H1 (cell line): ENCODE results near the gene RASD1.

Source experiments
- CTCF ChIP-seq, 3 experiments: IDR thresholded peaks; 1 replicate in 2 of 3; 2 replicates in 1 of 3; pipeline versions ENCODE4 v1.5.1 to v1.6.1; 2011; ENCODE audit warnings: low read length in 3 of 3, mild to moderate bottlenecking in 3 of 3, inconsistent platforms in 2 of 3, low read depth in 1 of 3, moderate library complexity in 1 of 3; ENCODE audit not compliant: insufficient read depth in 1 of 3; ENCODE audit errors: control extremely low read depth in 1 of 3
- JUND ChIP-seq: IDR thresholded peaks from 2 replicates; pipeline ENCODE4 v1.6.1; 2011; ENCODE audit warnings: mild to moderate bottlenecking, improper control_type of control experiment, low read length
- NRF1 ChIP-seq: IDR thresholded peaks from 2 replicates; pipeline ENCODE4 v1.6.1; 2011; ENCODE audit warnings: mild to moderate bottlenecking, low read depth, low read length, improper control_type of control experiment
- POLR2A ChIP-seq, 2 experiments: IDR thresholded peaks; 1 replicate in 1 of 2; 2 replicates in 1 of 2; pipeline ENCODE4 v1.6.1; 2011; ENCODE audit warnings: low read depth in 2 of 2, low read length in 2 of 2, mild to moderate bottlenecking in 2 of 2; ENCODE audit errors: control extremely low read depth in 1 of 2
- RXRA ChIP-seq: IDR thresholded peaks from 2 replicates; pipeline ENCODE4 v1.6.1; 2011; ENCODE audit warnings: low read depth, mild to moderate bottlenecking, low read length, moderate library complexity; ENCODE audit not compliant: insufficient read depth
- TBP ChIP-seq: IDR thresholded peaks from 2 replicates; pipeline ENCODE4 v1.6.1; 2011; ENCODE audit warnings: low read depth, low read length, improper control_type of control experiment
- TF ChIP-seq, protein P1 (sequence below): IDR thresholded peaks from 2 replicates; pipeline ENCODE4 v1.6.1; 2012; ENCODE audit warnings: inconsistent platforms

DNA sequence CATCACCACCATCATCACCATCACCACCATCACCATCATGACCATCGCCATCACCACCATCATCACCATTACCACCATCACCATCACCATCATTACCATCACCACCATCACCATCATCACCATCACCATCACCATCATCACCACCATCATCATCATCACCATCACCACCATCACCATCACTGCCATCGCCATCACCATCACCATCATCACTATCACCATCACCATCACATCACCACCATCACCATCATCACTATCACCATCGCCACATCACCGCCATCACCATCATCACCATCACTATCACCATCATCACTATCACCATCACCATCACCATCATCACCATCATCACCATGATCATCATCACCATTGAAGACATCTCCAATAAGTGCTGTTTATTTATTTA, 36.2 kb downstream of the RASD1 start:
- TF ChIP-seq CTCF (IDR thresholded peaks at IDR 0.05; ENCODE audit: control extremely low read depth in 1 of 3, insufficient read depth in 1 of 3, low read depth in 1 of 3, low read length in 3 of 3) (no peak), RXRA (no peak), NRF1 (no peak), JUND (no peak), POLR2A (IDR thresholded peaks at IDR 0.05; ENCODE audit: control extremely low read depth in 1 of 2, low read depth in 2 of 2, low read length in 2 of 2) (no peak), TBP (no peak)
- TF ChIP-seq, protein P1, sequence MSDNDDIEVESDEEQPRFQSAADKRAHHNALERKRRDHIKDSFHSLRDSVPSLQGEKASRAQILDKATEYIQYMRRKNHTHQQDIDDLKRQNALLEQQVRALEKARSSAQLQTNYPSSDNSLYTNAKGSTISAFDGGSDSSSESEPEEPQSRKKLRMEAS = no peak
